MM.1S (cell line): ENCODE data around the gene CRACDL.

Experiments used
- DNase-seq: peaks from one replicate; pipeline ENCODE4 v3.0.0-alpha.2; 2015
- H2AFZ ChIP-seq: fragments of 300-600 bp; sonication (generic); 2 replicates; pipeline ENCODE4 v1.6.0; 2016; ENCODE audit warnings: antibody characterized with exemption, low read length
- H3F3A ChIP-seq: fragments of 300-600 bp; sonication (generic); 2 replicates; pipeline ENCODE4 v1.6.1; 2016; ENCODE audit warnings: mild to moderate bottlenecking, antibody characterized with exemption, low read length, moderate library complexity, mixed read lengths; ENCODE audit not compliant: insufficient read depth
- H3K27ac ChIP-seq: fragments of 300-600 bp; sonication (generic); 2 replicates; pipeline ENCODE4 v1.5.1; 2016; ENCODE audit warnings: mild to moderate bottlenecking, low read length
- H3K27me3 ChIP-seq: fragments of 300-600 bp; sonication (generic); replicated peaks from 2 replicates; pipeline ENCODE4 v1.6.0; 2016; ENCODE audit warnings: low read length; ENCODE audit not compliant: insufficient read depth
- H3K36me3 ChIP-seq: fragments of 300-600 bp; sonication (generic); replicated peaks from 2 replicates; pipeline ENCODE4 v1.6.1; 2016; ENCODE audit warnings: mild to moderate bottlenecking, low read length, mixed read lengths; ENCODE audit not compliant: insufficient read depth
- H3K4me1 ChIP-seq: fragments of 300-600 bp; sonication (generic); 2 replicates; pipeline ENCODE4 v1.6.1; 2016; ENCODE audit warnings: low read length, mixed read lengths
- H3K4me2 ChIP-seq: fragments of 300-600 bp; sonication (generic); 2 replicates; pipeline ENCODE4 v1.6.0; 2016; ENCODE audit warnings: low read depth, low read length
- H3K4me3 ChIP-seq: fragments of 300-600 bp; sonication (generic); 2 replicates; pipeline ENCODE4 v1.5.1; 2016; ENCODE audit warnings: low read length, mixed read lengths
- H3K79me2 ChIP-seq: fragments of 300-600 bp; sonication (generic); 2 replicates; pipeline ENCODE4 v1.6.1; 2016; ENCODE audit warnings: mixed run types, low read length, mixed read lengths
- H3K9ac ChIP-seq: fragments of 300-600 bp; sonication (generic); 2 replicates; pipeline ENCODE4 v1.6.1; 2016; ENCODE audit warnings: low read length, mixed read lengths
- H3K9me2 ChIP-seq: fragments of 300-600 bp; sonication (generic); replicated peaks from 2 replicates; pipeline ENCODE4 v1.6.1; 2016; ENCODE audit warnings: mild to moderate bottlenecking, low read length, mixed read lengths; ENCODE audit not compliant: insufficient read depth
- H3K9me3 ChIP-seq: fragments of 300-600 bp; sonication (generic); replicated peaks from 2 replicates; pipeline ENCODE4 v1.6.1; 2016; ENCODE audit warnings: mild to moderate bottlenecking, low read length, mixed read lengths; ENCODE audit not compliant: insufficient read depth
- H4K20me1 ChIP-seq: fragments of 300-600 bp; sonication (generic); 2 replicates; pipeline ENCODE4 v1.6.1; 2016; ENCODE audit warnings: mild to moderate bottlenecking, low read length, moderate library complexity, mixed read lengths; ENCODE audit not compliant: insufficient read depth
- EZH2 ChIP-seq: fragments of 300-600 bp; sonication (generic); optimal IDR thresholded peaks from 2 replicates; pipeline ENCODE3; 2017; ENCODE audit warnings: low read depth, mild to moderate bottlenecking, antibody characterized with exemption, low read length, mixed read lengths
- EZH2phosphoT487 ChIP-seq: fragments of 300-600 bp; sonication (generic); IDR thresholded peaks from 2 replicates; pipeline ENCODE4 v1.6.1; 2018; ENCODE audit warnings: antibody characterized with exemption, low read length
- TF ChIP-seq, protein P1 (sequence below): fragments of 300-600 bp; sonication (generic); IDR thresholded peaks from 2 replicates; pipeline ENCODE4 v1.5.1; 2016; ENCODE audit warnings: antibody characterized with exemption, low read length, mixed read lengths

The CRACDL gene

GRCh38 chr2:98846041-98846440 is 90.0 kb downstream of the CRACDL start:
- no peaks in the 10 kb centered on the region for H3K9me2 ChIP-seq

GRCh38 chr2:98842136-98842535 is 93.9 kb downstream of the CRACDL start:
- no peaks in the 10 kb centered on the region for H4K20me1 ChIP-seq
- no peak overlapping the region for H3K9ac ChIP-seq
- DNase-seq: no peak
- no peaks in the 10 kb centered on the region for H3K9me3 ChIP-seq
- H3K4me2 ChIP-seq: no peak overlapping the region
- no peaks in the 10 kb centered on the region for H3K27me3 ChIP-seq
- H3K4me1 ChIP-seq: no peaks in the 10 kb centered on the region
- no peaks in the 10 kb centered on the region for H3K9me2 ChIP-seq
- TF ChIP-seq, protein P1, sequence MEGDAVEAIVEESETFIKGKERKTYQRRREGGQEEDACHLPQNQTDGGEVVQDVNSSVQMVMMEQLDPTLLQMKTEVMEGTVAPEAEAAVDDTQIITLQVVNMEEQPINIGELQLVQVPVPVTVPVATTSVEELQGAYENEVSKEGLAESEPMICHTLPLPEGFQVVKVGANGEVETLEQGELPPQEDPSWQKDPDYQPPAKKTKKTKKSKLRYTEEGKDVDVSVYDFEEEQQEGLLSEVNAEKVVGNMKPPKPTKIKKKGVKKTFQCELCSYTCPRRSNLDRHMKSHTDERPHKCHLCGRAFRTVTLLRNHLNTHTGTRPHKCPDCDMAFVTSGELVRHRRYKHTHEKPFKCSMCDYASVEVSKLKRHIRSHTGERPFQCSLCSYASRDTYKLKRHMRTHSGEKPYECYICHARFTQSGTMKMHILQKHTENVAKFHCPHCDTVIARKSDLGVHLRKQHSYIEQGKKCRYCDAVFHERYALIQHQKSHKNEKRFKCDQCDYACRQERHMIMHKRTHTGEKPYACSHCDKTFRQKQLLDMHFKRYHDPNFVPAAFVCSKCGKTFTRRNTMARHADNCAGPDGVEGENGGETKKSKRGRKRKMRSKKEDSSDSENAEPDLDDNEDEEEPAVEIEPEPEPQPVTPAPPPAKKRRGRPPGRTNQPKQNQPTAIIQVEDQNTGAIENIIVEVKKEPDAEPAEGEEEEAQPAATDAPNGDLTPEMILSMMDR: no peak
- no peak for TF ChIP-seq EZH2
- TF ChIP-seq EZH2phosphoT487: no peak
- H3K4me3 ChIP-seq: no peak overlapping the region
- H3K79me2 ChIP-seq: no peaks in the 10 kb centered on the region
- no peaks in the 10 kb centered on the region for H3F3A ChIP-seq
- H2AFZ ChIP-seq: no peak overlapping the region
- H3K27ac ChIP-seq: no peak overlapping the region
- no peaks in the 10 kb centered on the region for H3K36me3 ChIP-seq

More at GRCh38 chr2:98846041-98846440, 90.0 kb downstream of the CRACDL start:
- Histone ChIP-seq H3K27ac (no peak overlapping the region), H3K36me3 (no peaks in the 10 kb centered on the region), H4K20me1 (no peaks in the 10 kb centered on the region), H3K4me2 (no peak overlapping the region), H3F3A (no peaks in the 10 kb centered on the region), H3K4me1 (no peaks in the 10 kb centered on the region), H3K4me3 (no peak overlapping the region), H3K79me2 (no peaks in the 10 kb centered on the region), H3K27me3 (no peaks in the 10 kb centered on the region), H3K9ac (no peak overlapping the region), H3K9me3 (no peaks in the 10 kb centered on the region), H2AFZ (no peak overlapping the region)
- DNase-seq: no peak
- TF ChIP-seq, protein P1: no peak
- TF ChIP-seq EZH2phosphoT487 (no peak), EZH2 (no peak)

DNA sequence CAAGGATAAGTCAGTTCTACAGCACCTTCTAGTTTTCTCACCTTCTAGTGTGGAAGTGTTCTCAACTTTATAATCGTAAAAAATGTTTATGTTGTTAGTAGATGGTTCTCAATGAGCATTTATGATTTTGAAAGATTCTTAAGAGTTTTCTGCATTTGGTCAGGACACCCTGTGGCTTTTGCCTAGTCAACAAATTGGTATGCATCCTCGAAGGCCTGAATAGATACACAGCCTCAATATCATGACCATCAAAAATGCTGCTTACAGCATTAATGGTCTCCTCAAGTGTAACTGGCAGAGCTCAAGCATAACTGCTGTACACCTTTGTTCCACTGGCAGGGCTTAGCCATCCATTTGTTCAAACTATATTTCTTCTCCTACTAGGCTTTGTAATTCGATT is 96.7 kb downstream of the CRACDL start:
- no peaks in the 10 kb centered on the region for H4K20me1 ChIP-seq
- no peak overlapping the region for H3K9ac ChIP-seq
- H3K4me3 ChIP-seq: no peak overlapping the region
- no peak overlapping the region for H3K4me2 ChIP-seq
- DNase-seq: no peak
- H2AFZ ChIP-seq: no peak overlapping the region
- H3K9me2 ChIP-seq: no peaks in the 10 kb centered on the region
- H3K36me3 ChIP-seq: no peaks in the 10 kb centered on the region
- H3K27me3 ChIP-seq: no peaks in the 10 kb centered on the region
- no peaks in the 10 kb centered on the region for H3K79me2 ChIP-seq
- no peaks in the 10 kb centered on the region for H3F3A ChIP-seq
- no peaks in the 10 kb centered on the region for H3K4me1 ChIP-seq
- H3K27ac ChIP-seq: no peak overlapping the region
- no peak for TF ChIP-seq EZH2phosphoT487
- TF ChIP-seq, protein P1: no peak
- no peak for TF ChIP-seq EZH2
- H3K9me3 ChIP-seq: no peaks in the 10 kb centered on the region
